SK-N-SH treated with all-trans-retinoic acid at 6 μM for 48 hours (cell line): ENCODE results near the gene MAP4K4.

Experiments
- POU6F1 ChIP-seq: fragments of 250-450 bp; sonication (Bioruptor Pico); IDR thresholded peaks from 2 replicates; pipeline ENCODE4 v1.8.0; 2021; ENCODE audit warnings: low read depth, mild to moderate bottlenecking, moderate library complexity, borderline replicate concordance
- TOX ChIP-seq: fragments of 250-450 bp; sonication (Bioruptor Pico); IDR thresholded peaks from 2 replicates; pipeline ENCODE4 v1.8.0; 2021; ENCODE audit warnings: mild to moderate bottlenecking, moderate library complexity, borderline replicate concordance
- TF ChIP-seq, protein P1 (sequence below): fragments of 250-450 bp; sonication (Bioruptor Pico); IDR thresholded peaks from 2 replicates; pipeline ENCODE4 v1.8.0; 2020; ENCODE audit warnings: mild to moderate bottlenecking, moderate library complexity, borderline replicate concordance

- TF ChIP-seq, protein P1, sequence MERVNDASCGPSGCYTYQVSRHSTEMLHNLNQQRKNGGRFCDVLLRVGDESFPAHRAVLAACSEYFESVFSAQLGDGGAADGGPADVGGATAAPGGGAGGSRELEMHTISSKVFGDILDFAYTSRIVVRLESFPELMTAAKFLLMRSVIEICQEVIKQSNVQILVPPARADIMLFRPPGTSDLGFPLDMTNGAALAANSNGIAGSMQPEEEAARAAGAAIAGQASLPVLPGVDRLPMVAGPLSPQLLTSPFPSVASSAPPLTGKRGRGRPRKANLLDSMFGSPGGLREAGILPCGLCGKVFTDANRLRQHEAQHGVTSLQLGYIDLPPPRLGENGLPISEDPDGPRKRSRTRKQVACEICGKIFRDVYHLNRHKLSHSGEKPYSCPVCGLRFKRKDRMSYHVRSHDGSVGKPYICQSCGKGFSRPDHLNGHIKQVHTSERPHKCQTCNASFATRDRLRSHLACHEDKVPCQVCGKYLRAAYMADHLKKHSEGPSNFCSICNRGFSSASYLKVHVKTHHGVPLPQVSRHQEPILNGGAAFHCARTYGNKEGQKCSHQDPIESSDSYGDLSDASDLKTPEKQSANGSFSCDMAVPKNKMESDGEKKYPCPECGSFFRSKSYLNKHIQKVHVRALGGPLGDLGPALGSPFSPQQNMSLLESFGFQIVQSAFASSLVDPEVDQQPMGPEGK (CRISPR knock-in tag), result no peak
- TF ChIP-seq POU6F1 (no peak), TOX (CRISPR knock-in tag) (no peak)
Observed at GRCh38 chr2:101827246-101827645, 129.7 kb downstream of the MAP4K4 start.
